NCI-H128 (cell line): ENCODE data around the gene OR2T6.
"Not testable (repeated sequence)": the region's sequence is repeated elsewhere in the genome, so short reads cannot be mapped to it uniquely, and the experiment has no call there.

Experiments
- DNase-seq: peaks from one replicate; lab custom pipeline; 2025; ENCODE audit not compliant: unreplicated experiment; lab: John Stamatoyannopoulos, UW

OR2T6 gene

DNA sequence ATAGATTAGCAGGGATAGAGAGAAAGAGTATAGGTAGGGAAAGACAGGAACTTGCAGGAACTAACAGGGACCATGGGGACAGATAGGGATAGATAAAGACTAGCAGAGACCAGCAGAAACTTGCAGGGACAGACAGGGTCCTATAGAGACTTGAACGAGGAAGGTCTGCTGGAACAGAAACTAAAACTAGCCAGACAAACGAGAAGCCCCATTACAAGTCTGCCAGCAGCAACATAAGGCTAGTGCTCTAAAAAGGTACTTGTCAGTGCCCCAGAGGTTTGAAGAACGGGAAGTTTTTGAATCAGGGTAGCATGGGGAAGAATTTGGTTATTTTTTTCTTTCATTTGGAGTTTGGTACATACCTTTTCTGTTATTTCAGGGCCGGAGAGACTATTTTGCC lies 56.7 kb downstream of the OR2T6 start:
- not testable (repeated sequence) for DNase-seq

DNA sequence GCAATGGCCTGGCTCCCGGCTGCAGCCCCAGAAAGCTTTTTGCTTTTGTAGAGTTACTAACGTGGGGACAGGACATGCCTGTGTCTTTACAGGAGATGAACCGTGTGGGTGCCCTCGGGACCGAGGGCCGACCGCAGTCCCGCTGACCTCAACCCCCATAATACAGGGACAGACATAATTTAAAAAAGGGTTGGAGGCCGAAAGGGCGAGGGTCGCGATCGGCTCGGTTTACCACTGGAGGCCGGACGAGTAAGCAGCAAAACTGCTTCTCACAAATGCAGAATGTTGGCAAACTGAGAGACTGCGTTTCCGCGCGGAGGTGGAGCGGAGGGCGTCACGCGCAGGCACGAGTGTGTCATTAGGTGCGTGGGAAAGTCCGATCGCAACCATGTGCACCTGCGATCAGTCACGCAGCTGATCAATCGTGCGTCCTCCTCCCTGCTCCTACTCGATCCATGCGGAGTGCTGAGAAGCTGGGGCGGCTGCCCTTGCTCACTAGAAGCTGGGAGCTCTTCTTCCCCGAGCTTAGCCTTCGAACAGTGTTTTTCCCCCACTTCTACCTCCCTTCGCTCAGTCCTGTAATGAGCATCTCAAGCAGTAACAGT lies 58.4 kb downstream of the OR2T6 start:
- DNase-seq = not testable (repeated sequence)

DNA sequence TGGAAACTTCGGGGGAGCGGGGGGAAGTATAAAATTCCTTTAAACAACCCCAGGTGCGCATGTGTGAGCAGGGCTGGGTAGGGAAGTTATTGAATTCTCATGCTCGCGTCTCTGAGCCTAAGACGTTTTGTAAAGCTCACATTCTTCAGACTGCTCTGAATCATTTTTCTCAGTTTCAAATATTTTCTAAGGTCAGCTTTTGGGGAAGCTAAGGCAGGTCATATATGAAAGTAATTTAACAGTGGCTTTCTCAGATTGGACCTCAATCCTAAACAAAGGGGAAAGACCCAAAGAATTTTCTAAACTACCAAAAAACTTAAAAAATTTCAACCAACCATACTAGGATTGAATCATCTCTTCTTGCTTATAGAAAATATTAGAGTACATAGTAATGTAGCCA lies 59.4 kb downstream of the OR2T6 start:
- not testable (repeated sequence) for DNase-seq

DNA sequence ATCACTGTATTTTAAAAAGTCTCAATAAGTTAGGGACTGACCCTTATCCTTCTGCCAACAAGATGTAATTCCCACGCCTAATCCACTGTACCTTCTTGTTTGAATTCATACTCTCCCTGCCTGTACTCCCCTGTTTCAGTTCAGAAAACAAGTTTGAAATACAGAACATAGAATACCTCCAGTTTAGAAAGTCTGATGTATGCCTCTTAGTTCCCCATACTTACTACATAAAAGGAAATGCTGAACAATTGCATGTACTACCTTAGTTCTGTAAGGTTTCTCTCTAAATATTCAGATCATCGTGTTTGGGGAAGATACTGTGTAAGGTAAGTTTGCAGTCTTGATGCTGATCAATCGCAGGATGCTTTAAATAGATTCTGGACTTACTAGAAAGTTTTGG lies 60.8 kb downstream of the OR2T6 start:
- DNase-seq = not testable (repeated sequence)

DNA sequence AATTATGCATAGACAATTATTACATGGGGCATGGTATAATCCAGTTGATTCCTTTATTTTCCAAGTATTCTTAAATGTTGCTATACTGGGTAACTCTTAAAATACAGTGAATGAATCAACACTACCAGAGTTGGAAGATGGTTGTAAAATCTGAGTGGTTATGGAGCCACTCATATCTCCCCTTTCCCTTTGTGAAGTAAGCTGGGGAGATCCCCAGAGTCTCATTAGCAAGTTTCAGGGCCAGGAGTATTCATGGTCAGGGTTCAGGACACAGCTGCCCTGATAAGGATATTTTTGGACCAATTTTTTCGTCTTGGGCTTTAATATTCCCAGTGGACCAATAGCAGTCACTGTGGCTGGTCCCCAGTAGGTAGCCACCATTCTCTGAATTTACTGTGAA lies 63.1 kb downstream of the OR2T6 start:
- not testable (repeated sequence) for DNase-seq

DNA sequence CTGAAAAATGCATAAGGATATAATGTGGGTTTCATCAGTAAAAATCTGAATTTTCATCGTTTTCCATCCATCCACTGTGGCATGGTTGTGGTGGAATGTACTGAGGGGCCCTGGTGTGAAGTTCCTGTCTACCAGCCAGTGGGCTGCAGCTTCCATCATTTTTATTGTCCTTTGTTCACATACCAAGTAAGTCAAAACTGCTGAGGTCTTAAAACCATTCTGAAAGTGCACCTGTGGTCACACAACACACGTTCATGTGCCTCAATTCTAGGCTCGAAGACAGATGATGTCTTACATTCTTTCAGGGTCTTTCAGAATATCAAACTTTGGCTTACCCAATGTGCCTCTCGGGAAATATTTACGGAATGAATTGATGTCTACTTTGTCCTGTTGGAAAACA lies 63.7 kb downstream of the OR2T6 start:
- DNase-seq = not testable (repeated sequence)
